Loucy (cell line): ENCODE data around the gene HMGCS1.

Source experiments
- EZH2phosphoT487 ChIP-seq: fragments of 200-600 bp; IDR thresholded peaks from 2 replicates; pipeline ENCODE4 v1.6.1; 2018; ENCODE audit warnings: antibody characterized with exemption, mild to moderate bottlenecking, moderate library complexity, borderline replicate concordance
- TF ChIP-seq, protein P1 (sequence below): fragments of 200-600 bp; sonication (generic); conservative IDR thresholded peaks from 2 replicates; pipeline ENCODE4 v1.5.1; 2014; ENCODE audit warnings: mild to moderate bottlenecking, antibody characterized with exemption, low read length

DNA sequence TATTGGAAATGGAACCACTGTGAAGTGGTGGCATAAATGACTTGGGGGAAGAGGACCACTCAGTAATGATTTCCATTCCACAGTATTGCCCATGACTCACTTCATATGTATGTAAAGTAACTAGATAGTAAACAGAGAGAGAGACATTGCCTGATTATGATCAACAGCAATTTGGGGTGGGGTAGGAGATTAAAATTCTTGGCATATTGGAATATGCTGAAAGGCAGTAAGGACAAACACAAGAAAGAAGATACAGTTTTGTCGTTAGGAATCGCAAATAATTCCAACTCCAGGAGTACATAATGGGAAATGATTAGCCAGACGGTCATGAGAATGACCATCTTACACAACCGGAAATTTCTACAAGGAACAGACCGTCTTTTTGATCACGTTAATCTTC is 1.5 kb upstream of the HMGCS1 start:
- TF ChIP-seq, protein P1, sequence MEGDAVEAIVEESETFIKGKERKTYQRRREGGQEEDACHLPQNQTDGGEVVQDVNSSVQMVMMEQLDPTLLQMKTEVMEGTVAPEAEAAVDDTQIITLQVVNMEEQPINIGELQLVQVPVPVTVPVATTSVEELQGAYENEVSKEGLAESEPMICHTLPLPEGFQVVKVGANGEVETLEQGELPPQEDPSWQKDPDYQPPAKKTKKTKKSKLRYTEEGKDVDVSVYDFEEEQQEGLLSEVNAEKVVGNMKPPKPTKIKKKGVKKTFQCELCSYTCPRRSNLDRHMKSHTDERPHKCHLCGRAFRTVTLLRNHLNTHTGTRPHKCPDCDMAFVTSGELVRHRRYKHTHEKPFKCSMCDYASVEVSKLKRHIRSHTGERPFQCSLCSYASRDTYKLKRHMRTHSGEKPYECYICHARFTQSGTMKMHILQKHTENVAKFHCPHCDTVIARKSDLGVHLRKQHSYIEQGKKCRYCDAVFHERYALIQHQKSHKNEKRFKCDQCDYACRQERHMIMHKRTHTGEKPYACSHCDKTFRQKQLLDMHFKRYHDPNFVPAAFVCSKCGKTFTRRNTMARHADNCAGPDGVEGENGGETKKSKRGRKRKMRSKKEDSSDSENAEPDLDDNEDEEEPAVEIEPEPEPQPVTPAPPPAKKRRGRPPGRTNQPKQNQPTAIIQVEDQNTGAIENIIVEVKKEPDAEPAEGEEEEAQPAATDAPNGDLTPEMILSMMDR, result no peak
- TF ChIP-seq EZH2phosphoT487, result no peak
